Stimulated activated CD8-positive, alpha-beta memory T cell treated with anti-CD3 and anti-CD28 coated beads, Interleukin-15, amount 100 ng/mL, for 24 hours (primary cell): ENCODE results near the gene TMOD4.

Source experiments
- DNase-seq: peaks from one replicate; pipeline ENCODE4 v3.0.0-alpha.2; 2020; ENCODE audit warnings: low read depth

The TMOD4 gene

GRCh38 chr1:151175041-151175741, 590 bp downstream of the TMOD4 start:
- no peak for DNase-seq

GRCh38 chr1:151171190-151171589, 4.6 kb downstream of the TMOD4 start:
- no peak for DNase-seq

DNA sequence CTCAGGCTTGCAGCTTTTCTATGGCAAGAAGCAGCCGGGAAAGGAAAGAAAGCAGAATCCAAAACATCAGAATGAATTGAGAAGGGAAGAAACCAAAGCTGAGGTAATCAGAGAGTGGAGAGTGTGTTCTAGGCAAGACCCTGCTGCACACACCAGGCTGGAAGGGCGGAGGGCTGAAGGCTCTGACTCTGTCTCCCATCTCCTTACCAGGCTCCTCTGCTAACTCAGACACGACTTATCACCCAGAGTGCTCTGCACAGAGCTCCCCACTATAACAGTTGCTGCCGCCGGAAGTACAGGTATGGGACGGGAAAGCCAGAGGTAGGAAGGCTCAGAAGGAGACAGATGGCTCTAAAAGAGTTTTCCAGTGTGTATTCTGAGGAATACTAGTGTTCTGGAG, 8.7 kb downstream of the TMOD4 start:
- no peak for DNase-seq

DNA sequence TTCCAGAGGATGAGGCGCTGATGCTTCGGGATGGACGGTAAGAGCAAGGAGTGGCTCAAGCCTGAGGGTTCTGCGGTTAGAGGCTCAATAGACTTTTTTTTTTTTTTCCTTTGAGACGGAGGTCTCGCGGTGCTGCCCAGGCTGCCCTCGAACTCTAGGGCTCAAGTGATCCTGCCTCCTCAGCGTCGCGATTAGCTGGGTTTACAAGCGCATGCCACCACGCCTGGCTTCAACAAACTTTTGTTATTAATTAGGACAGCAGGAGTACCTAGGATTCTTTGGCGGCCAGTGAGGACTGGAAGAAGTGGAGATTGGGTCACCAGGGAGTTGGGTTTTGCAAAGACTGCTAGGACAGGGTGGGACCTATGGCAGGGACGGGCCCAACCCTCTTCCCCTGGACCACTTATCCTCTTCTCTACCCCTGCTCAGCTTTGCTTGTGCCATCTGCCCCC, 9.2 kb downstream of the TMOD4 start:
- no peak for DNase-seq

GRCh38 chr1:151165738-151166504, 9.9 kb downstream of the TMOD4 start, which contains the start of the genes LYSMD1 and SCNM1:
Gene LYSMD1, minus strand, starts transcription at chr1:151165902. Its CDS starts 644 bp downstream, at chr1:151165258.
Gene SCNM1, plus strand, starts transcription at chr1:151166144. Its CDS starts 9 bp downstream, at chr1:151166153.
- DNase-seq, result peak; percentile 71

DNA sequence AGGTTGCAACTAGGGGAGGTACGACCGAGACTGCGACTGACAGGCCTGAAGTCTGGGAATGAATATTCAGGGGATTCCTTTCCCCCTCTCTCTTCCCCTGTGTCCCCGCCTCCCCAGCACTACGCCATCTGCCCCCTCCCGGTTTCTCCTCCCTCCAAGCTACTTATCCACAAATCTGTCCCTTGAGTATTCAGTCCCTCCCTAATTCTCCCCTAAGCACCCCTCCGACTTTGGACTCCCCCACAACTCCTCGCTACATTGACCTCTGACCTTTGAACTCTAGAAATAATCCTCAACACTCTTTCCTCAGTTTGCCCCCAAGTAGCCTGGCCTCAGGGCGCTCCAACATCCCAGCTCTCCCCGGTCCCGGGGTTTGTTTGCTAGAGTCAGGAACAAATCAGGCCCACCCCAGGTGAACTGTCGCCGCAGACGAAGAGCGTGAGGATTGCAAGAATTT, 10.5 kb downstream of the TMOD4 start:
- DNase-seq, result no peak

DNA sequence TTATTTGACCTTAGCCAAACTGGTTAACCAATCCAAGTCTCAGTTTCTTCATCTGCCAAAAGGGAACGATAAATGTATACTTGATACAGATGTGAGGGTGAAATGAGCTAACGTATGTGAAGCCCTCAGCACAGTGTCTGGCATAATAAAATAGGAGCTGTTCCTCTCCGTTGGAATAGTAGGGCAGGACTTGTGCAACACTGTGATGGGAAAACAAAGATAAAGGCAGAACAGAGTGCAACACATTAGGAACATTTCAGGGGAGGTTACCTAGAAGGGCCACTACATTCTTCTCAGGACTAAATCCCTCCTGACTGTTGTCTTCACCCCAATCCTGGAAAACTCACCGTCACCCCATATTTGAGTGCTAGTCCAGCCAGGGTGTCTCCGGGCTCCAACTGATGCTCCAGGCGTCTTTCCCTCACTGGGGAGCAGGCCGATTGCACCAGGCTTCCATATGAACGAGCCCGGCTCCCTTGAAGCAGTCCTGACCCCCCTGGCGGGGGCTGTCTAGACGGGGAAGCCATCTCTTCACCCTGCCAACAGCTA, 11.0 kb downstream of the TMOD4 start:
- DNase-seq, result no peak

DNA sequence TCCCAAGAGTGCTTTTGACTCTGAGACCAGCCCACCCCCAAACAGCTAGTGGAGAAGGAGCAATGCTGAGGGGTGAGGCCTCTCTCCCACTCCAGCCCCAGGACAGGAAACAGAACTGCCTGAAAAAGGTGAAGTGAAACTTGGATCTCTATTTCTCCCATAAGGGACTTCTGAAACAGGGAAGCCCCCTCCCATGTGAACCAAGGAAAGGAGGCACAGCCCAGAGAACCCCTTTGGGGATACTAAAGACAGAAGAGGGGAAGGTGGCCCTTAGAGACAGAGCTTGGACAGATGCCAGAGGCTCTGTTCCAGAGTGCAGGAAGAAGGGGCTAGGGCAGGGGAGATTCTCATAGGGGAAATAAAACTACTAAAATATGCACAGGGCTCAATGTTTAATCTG, 16.4 kb downstream of the TMOD4 start:
- DNase-seq, result no peak

GRCh38 chr1:151158751-151159251, 17.0 kb downstream of the TMOD4 start:
- no peak for DNase-seq

DNA sequence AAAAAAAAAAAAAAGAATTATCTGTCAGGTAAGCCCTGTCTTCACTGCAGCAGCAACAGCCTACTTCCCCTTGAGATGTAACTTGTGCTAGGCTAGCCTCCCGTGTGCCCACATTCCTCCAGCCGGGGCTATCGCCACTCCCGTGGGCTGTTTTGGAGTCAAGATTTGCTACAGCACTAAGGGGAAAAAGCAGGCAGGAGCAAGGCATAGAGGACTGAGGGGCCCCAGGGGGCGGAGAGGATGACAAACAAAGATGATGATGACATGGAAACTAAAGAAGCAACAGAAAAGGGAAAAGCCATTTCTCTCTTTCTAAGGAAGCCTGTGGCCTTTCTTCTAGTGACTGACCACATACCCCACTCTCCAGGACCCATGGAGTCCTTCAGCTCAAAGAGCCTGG, 17.5 kb downstream of the TMOD4 start:
- DNase-seq, result no peak

- DNase-seq, result no peak
Observed at GRCh38 chr1:151157067-151157531, 18.7 kb downstream of the TMOD4 start.

DNA sequence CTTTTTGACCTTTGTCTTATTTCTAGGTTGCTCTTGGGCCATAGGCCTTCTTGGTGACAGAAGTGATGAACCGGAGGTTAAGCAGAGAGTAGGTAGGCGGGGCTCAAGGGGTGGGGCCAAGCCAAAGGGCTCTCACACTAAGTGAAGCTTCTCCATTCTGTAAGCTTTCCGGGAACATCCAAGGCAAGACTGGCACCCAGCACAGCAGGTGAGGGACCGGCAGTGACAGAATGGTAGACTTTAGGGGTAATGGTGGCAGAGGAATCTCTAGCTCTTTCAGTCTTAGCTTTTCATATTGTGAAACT, 19.3 kb downstream of the TMOD4 start, which contains the start of gene TNFAIP8L2:
Gene TNFAIP8L2, plus strand, starts transcription at position 135 of the 305 bp plus-strand sequence. CDS start 2,049 bp downstream, outside the sequence.
- no peak for DNase-seq

DNA sequence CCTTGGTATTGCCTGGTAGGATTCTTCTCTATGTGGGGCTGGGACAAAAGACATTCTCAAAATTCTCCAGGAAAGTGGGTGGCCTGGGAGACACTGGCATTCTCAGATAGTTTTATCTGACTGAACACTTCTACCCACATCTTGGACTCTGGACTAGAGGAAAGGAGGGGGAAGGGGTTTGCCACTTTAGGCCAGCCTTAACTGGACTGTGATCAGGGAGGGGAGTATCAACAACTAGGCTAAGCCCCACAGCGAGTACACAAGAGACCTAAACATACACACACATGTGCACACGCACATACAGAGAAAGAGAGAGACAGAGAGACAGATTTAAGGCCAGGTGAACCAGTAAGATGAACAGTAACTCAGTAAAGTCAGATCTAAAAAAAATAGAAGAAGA, 28.1 kb downstream of the TMOD4 start:
- no peak for DNase-seq

- DNase-seq, result no peak
Observed at GRCh38 chr1:151147132-151147503, 28.7 kb downstream of the TMOD4 start.

GRCh38 chr1:151146412-151147131, 29.2 kb downstream of the TMOD4 start, which contains the start of gene SEMA6C:
Gene SEMA6C, minus strand, starts transcription at chr1:151146631. Its CDS starts 4,010 bp downstream, at chr1:151142621.
- peak; percentile 68 for DNase-seq

DNA sequence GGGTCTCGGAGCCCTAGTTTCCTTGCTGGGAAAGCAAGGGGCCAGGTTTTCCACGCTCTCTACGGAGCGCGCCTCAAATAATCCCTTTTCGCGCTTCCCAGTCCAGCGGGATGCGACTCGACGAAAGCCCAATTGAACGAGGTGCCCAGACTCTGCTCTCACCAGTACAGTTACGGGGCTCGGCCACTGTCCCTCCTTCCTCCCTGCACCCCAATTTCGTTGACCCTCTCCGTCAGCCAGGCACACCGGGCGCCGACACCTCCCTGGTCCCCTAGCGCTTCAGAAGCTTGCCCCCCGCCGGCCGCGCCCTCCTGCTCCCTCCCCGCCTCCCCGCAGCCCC, 29.7 kb downstream of the TMOD4 start:
- DNase-seq, result no peak

DNA sequence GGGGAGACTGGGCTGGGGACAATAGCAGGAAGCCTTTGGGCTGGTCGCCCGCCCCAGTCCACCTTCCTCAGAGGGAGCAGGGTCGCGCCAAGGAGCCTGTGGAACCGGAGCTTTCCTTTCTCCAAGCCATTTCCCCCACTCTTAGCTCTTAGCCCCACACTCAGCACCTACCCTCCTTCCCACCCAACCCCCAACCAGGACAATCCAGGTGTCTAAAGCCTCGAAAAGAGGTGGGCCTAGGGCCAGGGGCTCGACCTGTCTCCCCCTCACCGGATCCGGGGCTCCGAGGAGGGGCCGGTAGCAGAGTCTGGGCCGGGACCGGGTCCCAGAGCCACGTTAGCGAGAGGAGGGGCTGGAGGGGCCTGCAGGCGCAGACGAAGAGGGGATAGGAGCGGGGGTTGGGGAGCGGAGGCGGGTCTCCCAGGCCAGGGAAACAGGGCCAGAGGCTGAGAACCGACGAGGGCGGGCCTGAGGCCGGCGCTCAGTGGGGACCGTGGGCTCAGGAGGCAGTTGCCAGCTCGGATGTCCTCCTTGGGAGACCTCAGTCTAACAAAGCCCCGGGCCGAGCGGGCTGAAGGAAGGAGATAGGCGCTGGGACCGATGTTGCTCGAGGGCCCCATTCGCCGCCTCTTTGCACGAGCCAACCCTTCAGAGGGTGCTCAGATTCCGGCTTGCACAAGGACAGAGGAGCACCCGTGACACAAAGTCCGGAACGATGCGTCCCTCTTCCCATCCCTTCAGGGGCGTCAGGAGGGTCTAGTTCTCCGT, 30.3 kb downstream of the TMOD4 start:
- DNase-seq, result no peak

DNA sequence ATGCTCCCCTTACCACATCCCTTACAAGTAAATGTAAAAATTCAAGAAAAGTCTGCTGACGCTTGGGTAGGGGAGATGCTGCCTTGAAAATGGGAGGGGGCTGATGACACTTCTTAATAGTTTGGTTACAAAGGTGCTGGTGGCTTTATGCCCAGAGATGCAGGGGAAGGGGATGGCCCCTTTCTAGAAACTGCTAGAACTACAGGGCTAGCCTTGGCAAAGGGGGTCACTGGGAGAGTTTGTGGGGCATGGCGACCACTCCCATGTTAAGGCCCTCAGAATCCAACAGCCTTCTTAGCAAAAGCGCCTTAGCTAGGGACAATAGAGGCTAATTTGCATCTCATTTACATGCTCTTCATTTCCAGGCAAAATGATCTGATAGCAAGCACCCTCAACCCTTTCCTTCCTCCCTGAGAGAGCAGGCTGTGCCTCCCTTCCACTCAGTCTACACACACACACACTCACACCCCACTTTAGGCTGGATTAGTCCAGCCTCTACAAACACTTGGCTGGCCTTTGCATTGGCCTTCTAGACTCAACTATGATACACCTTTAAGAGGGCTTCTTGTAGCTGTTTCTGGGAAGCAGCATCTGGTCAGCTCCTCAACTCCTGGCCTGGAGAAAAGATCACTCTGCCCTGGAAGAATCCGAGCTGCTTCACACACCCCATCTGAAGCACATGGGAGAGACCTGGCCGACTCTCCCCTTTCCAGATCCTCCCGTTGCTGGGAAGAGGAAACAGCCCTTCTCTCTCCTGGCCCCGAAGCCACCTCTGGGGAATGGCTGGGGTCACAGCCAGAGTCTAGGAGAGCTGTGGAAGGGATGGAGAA, 31.1 kb downstream of the TMOD4 start:
- DNase-seq, result no peak

DNA sequence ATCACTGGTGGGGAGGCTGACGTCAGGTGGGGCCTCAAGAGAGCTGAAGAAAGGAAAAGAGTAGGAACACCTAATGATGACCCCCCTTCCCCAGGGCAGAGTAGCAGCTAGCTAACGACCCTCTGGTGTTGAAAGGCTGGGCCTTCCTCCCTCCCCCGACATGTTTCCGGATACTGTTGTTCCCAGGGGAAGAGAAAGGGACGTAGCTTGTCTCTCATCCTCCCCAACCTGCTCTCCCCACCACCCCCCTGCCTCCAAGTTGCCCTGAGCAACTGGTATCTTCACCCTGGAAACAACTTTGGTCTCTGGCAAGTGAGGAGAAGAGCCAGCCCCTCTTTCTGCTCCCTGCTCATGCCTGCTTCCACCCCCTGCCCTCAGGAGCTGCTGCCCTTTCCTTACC, 31.8 kb downstream of the TMOD4 start:
- no peak for DNase-seq

GRCh38 chr1:151143057-151143435, 32.7 kb downstream of the TMOD4 start:
- DNase-seq, result no peak
